ENCODE results near the gene PURA.

PURA gene

DNA sequence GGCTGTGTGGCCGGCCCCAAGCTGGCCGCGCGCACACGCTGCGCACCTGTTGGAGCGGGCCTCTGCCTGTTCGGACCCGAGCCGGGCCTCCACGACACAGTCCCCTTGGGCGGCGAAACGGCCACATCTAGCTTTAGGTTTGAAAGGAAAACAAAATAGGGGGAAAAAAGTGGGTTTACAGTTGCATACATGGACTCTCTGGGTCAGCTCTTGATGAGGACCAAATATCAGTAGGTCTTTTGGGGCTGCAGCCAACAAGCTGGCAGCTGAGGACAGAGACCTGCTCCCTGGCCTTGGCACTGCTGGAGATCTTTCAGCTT is 32.6 kb downstream of the PURA start:
- DNase-seq (ENCODE audit: low spot score), result no peak

DNA sequence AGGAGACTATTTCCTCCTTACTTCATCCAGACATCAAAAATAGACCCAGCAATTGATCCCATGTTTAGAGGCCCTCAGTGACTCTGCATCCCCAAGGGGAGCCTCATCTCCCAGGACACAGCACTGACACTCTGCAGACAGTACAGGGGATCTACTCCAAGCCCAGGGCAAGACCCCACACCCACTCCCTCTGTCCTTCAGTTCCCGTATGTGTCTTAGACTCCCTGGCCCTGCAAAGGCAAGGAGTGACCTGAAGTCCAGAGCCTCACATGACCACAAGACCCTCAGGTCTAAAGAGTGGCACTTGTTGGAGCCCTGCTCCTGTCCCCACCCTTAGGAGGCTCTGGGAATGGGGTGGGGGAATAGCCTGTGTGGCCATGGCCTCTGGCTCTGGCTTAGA is 33.6 kb downstream of the PURA start:
- TF ChIP-seq, protein P1, sequence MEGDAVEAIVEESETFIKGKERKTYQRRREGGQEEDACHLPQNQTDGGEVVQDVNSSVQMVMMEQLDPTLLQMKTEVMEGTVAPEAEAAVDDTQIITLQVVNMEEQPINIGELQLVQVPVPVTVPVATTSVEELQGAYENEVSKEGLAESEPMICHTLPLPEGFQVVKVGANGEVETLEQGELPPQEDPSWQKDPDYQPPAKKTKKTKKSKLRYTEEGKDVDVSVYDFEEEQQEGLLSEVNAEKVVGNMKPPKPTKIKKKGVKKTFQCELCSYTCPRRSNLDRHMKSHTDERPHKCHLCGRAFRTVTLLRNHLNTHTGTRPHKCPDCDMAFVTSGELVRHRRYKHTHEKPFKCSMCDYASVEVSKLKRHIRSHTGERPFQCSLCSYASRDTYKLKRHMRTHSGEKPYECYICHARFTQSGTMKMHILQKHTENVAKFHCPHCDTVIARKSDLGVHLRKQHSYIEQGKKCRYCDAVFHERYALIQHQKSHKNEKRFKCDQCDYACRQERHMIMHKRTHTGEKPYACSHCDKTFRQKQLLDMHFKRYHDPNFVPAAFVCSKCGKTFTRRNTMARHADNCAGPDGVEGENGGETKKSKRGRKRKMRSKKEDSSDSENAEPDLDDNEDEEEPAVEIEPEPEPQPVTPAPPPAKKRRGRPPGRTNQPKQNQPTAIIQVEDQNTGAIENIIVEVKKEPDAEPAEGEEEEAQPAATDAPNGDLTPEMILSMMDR (IDR thresholded peaks at IDR 0.05; ENCODE audit: borderline replicate concordance, control extremely low read depth, extremely low read depth, insufficient read depth, missing control alignments), result no peak
- no peak for DNase-seq (ENCODE audit: low spot score)
- in situ Hi-C loops (cut with MboI; ENCODE audit: low sequenced_read_pairs, unreplicated experiment), result no loop called here

More for the DNA sequence above, 32.6 kb downstream of the PURA start:
- TF ChIP-seq, protein P1 (IDR thresholded peaks at IDR 0.05; ENCODE audit: borderline replicate concordance, control extremely low read depth, extremely low read depth, insufficient read depth, missing control alignments), result no peak
- in situ Hi-C loops (cut with MboI; ENCODE audit: low sequenced_read_pairs, unreplicated experiment), result no loop called here

DNA sequence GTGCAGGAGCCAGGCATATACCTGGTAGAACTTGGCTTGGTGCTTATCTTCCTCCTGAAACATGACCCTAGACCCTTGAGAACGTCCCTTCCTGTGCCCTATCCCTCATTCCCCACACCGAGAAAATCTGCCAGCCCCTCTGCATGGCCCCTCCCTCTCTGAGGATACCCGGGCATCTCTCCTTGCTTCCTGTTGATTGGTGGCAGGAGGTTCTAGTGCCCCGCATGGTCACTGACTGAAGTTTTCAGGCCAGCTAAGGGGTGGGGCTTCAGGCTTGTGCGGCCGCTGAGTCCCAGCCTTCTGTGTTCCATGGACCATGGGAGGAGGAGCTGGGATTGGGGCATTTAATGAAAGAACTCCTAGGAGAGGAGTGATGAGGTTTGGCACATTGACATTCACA is 34.6 kb downstream of the PURA start:
- TF ChIP-seq, protein P1 (IDR thresholded peaks at IDR 0.05; ENCODE audit: borderline replicate concordance, control extremely low read depth, extremely low read depth, insufficient read depth, missing control alignments), result no peak
- DNase-seq (ENCODE audit: low spot score), result no peak
- in situ Hi-C loops (cut with MboI; ENCODE audit: low sequenced_read_pairs, unreplicated experiment), result no loop called here

DNA sequence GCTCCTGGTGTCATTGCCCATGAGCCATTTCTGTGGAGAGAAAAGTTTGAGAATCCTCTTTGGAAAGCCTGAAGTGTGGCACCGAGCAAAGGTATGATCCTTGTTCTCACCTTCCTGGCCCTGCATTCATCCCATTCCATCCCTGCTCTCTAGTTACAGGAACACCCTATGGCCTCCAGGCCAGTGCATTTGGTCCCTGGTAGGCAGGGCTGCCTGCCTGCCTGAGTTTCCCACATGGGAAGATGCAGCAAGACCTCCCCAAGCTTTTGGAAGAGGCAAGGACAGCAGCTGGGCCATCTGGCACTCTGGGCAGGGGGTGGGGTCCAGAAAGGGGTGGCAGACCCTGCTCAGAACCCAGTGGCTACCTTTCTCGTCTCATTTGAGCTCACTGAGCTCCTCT is 36.3 kb downstream of the PURA start:
- in situ Hi-C loops (cut with MboI; ENCODE audit: low sequenced_read_pairs, unreplicated experiment), result no loop called here
- DNase-seq (ENCODE audit: low spot score), result no peak
- TF ChIP-seq, protein P1 (IDR thresholded peaks at IDR 0.05; ENCODE audit: borderline replicate concordance, control extremely low read depth, extremely low read depth, insufficient read depth, missing control alignments), result no peak

DNA sequence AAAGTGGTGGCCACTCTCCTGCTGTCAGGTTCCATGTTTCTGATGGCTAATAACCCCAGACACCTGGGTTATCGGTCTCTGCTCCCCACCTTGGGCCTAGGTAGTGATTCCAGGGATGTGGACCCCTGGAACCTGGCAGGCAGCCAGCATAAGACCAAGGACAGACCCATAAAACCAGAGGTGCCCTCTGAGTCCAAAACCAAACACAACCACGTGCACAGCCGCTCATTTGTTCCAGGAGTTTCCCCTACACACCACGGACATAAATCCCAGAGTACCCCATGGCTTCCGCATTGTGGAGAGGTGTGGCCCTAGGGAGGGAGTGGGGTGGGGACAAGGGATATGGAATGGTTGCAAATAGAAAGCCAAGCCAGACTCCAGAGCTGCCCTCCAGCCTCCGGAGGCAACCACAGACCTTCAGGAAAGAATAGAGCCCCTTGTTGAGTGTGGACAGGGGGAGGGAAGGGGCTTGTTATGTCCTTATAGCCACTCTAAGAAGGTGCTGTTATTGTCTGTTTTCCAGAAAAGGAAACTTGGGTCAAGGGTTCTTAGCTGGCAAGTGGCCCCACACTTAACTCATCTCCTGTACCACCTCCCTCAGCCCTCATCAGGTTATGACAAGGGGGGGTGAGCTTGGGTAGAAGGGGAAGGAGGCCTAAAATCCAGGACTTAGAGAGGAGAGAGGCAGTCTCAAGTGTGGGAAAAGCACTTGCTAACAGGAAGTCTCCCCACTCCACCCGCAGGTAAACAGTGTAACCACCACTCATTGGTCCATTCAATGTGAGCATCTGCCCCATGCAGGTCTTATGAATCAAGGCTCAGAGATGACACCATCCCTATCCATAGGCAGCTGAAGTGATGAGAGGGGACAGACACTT is 37.5 kb downstream of the PURA start:
- TF ChIP-seq, protein P1 (IDR thresholded peaks at IDR 0.05; ENCODE audit: borderline replicate concordance, control extremely low read depth, extremely low read depth, insufficient read depth, missing control alignments), result no peak
- in situ Hi-C loops (cut with MboI; ENCODE audit: low sequenced_read_pairs, unreplicated experiment), result no loop called here
- DNase-seq (ENCODE audit: low spot score), result no peak

DNA sequence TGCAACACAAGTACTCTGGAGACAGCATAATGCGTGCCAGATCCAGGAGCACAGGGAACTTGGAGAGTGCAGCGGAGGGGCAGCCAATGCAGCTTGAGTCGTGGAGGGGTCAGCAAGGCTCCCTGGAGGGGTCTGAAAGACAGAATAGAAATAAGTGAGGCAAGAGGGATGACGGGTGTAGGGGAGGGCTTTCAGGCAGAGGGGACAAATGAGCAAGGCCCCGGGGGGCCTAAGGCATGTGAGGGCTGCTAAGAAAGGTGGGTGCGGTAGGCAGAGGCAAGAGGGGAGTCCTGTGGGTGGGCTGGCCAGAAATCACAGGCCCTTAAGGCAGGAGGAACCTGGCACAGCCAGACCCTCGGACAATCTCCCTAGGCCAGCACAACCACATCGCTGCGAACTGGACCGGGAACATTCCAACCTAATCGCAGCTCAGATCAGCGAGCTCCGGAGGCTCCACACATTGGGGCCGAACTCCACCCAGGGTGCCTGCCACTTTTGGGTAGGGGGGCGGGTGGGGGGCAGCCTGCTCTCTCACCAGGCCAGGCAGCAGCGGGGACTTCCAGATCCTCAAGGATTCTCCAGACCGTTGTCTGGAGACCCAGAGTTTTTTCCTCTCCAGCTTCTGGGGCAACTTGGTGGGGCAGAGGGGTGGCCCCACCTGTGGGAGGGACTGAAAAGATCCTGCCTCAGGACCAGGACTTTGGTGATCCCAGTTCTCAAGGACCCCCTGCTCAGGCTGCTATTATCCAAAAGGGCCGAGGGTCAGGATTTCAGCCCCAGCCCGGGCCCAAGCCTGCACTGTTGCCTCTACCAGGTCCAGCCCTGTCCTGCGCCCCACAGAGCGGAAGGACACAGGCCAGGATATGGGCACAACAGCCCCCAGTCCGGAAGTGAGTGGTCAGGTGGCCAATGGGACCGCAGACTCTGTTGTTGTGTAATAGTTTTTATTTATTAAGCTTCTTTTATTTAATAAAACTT is 38.4 kb downstream of the PURA start:
- in situ Hi-C loops (cut with MboI; ENCODE audit: low sequenced_read_pairs, unreplicated experiment), result no loop called here
- TF ChIP-seq, protein P1 (IDR thresholded peaks at IDR 0.05; ENCODE audit: borderline replicate concordance, control extremely low read depth, extremely low read depth, insufficient read depth, missing control alignments), result no peak

More for the DNA sequence above, 38.4 kb downstream of the PURA start:
- DNase-seq (ENCODE audit: low spot score), result no peak

All from GM13976 (cell line).